Fibroblast of the aortic adventitia (primary cell): Measurements from ENCODE around the gene KCNIP1. TPM values are rescaled to one million over a fixed set of nuclear protein-coding genes. Genes with fewer than 3 reads are reported as not detected.

Experiments used
- DNase-seq: peaks from one replicate; pipeline ENCODE4 v3.0.0-alpha.2; 2010; ENCODE audit warnings: low read depth
- H3K4me3 ChIP-seq: 2 replicates; pipeline ENCODE4 v1.5.1; 2011; ENCODE audit warnings: low read depth, mild to moderate bottlenecking, control low read depth, low read length, moderate library complexity
- CTCF ChIP-seq: IDR thresholded peaks from 2 replicates; pipeline ENCODE4 v1.5.1; 2011; ENCODE audit warnings: mild to moderate bottlenecking, low read length, control low read depth, inconsistent platforms; ENCODE audit not compliant: insufficient read depth
- total RNA-seq: library from RNA; depleted of rRNA; stranded (reverse); fragments of >200 nt; gene quantifications from 2 replicates; pipeline ENCODE4 v1.2.3, GENCODE V29; 2012; ENCODE audit warnings: low replicate concordance

The KCNIP1 gene
- total RNA-seq, 1 donor = not detected

GRCh38 chr5:170495825-170496661 lies 7.8 kb upstream of the KCNIP1 start:
- TF ChIP-seq CTCF = no peak
- no peak for DNase-seq
- no peak overlapping the region for H3K4me3 ChIP-seq

GRCh38 chr5:170496662-170497028 lies 7.2 kb upstream of the KCNIP1 start:
- no peak for TF ChIP-seq CTCF
- no peak for DNase-seq
- H3K4me3 ChIP-seq = no peak overlapping the region

- TF ChIP-seq CTCF = no peak
- no peak overlapping the region for H3K4me3 ChIP-seq
- no peak for DNase-seq
Observed at GRCh38 chr5:170497311-170498038, 6.3 kb upstream of the KCNIP1 start.

GRCh38 chr5:170498811-170499351 lies 4.9 kb upstream of the KCNIP1 start:
- TF ChIP-seq CTCF = no peak
- DNase-seq = no peak
- H3K4me3 ChIP-seq = no peak overlapping the region

- TF ChIP-seq CTCF = no peak
- no peak overlapping the region for H3K4me3 ChIP-seq
- DNase-seq = no peak
Observed at GRCh38 chr5:170499621-170500020, 4.2 kb upstream of the KCNIP1 start.

GRCh38 chr5:170501361-170501760 lies 2.5 kb upstream of the KCNIP1 start:
- no peak overlapping the region for H3K4me3 ChIP-seq
- TF ChIP-seq CTCF = no peak
- no peak for DNase-seq
